Mucosa of descending colon (tissue), 3 donors: ENCODE data around the gene PAPSS2. TPM values are rescaled to one million over a fixed set of nuclear protein-coding genes. Genes with fewer than 3 reads are reported as not detected.

ENCODE experiments used
- ATAC-seq: fragments of 200-7000 bp; cut with Tn5 transposase; one replicate; pipeline ENCODE4 v1.9.1; 2020; ENCODE audit warnings: mild to moderate bottlenecking, moderate library complexity
- DNase-seq, 3 donors: peaks; one replicate each; pipeline ENCODE4 v3.0.0-alpha.2; 2020
- H3K36me3 ChIP-seq: fragments of 200-600 bp; one replicate; pipeline ENCODE4 v1.8.0; 2021; ENCODE audit warnings: low read depth, mild to moderate bottlenecking
- H3K4me1 ChIP-seq: fragments of 200-600 bp; one replicate; pipeline ENCODE4 v1.8.0; 2021; ENCODE audit warnings: low read depth, mild to moderate bottlenecking
- H3K4me3 ChIP-seq: fragments of 200-600 bp; one replicate; pipeline ENCODE4 v1.8.0; 2021; ENCODE audit warnings: mild to moderate bottlenecking
- H3K9me3 ChIP-seq: fragments of 200-600 bp; one replicate; pipeline ENCODE4 v1.8.0; 2021; ENCODE audit warnings: mild to moderate bottlenecking
- intact Hi-C, 2 donors: fragments of 100-400 bp; cut with DNase I in 1 of 2; cut with micrococcal nuclease in 1 of 2; formaldehyde crosslinking; loops; one replicate each; pipeline versions ENCODE4 v1.11.0 to v1.11.1; 2022; cut with DNase I, micrococcal nuclease
- total RNA-seq, 3 donors: library from RNA; stranded (reverse); fragmentation: NEBNext Ultra II Directional in 2 of 3; extraction: Animal tissue kit (Norgen Biotek cat#: 25700) in 2 of 3; gene quantifications; one replicate each; pipeline versions ENCODE4 v1.2.1 to v1.2.4, GENCODE V29; 2021 to 2023
- TF ChIP-seq, protein P1 (sequence below): fragments of 200-600 bp; IDR thresholded peaks from one replicate; pipeline ENCODE4 v1.8.0; 2022; ENCODE audit warnings: antibody characterized with exemption, mild to moderate bottlenecking
- donor health status: DM: no; HTN: no; CAD: no; lungs with moderate emphysema.
- donor health status: DM: no; HTN: no; CAD: no.
- donor health status: DM: no; HTN: yes; CAD: no.

The PAPSS2 gene
- total RNA-seq, 3 donors from 2014 or later, result 123 to 399 (median 147) TPM

GRCh38 chr10:87705339-87705738 lies 45.7 kb downstream of the PAPSS2 start:
- DNase-seq (no peak), ATAC-seq (no peak)
- H3K4me1 ChIP-seq, result peaks cover 12% of the 10 kb centered on the region
- no peaks in the 10 kb centered on the region for H3K36me3 ChIP-seq
- TF ChIP-seq, protein P1, sequence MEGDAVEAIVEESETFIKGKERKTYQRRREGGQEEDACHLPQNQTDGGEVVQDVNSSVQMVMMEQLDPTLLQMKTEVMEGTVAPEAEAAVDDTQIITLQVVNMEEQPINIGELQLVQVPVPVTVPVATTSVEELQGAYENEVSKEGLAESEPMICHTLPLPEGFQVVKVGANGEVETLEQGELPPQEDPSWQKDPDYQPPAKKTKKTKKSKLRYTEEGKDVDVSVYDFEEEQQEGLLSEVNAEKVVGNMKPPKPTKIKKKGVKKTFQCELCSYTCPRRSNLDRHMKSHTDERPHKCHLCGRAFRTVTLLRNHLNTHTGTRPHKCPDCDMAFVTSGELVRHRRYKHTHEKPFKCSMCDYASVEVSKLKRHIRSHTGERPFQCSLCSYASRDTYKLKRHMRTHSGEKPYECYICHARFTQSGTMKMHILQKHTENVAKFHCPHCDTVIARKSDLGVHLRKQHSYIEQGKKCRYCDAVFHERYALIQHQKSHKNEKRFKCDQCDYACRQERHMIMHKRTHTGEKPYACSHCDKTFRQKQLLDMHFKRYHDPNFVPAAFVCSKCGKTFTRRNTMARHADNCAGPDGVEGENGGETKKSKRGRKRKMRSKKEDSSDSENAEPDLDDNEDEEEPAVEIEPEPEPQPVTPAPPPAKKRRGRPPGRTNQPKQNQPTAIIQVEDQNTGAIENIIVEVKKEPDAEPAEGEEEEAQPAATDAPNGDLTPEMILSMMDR, result no peak
- intact Hi-C loops, result no loop called here
- H3K4me3 ChIP-seq, result no peak overlapping the region
- H3K9me3 ChIP-seq, result no peaks in the 10 kb centered on the region

GRCh38 chr10:87706731-87707130 lies 47.1 kb downstream of the PAPSS2 start:
- H3K9me3 ChIP-seq, result no peaks in the 10 kb centered on the region
- TF ChIP-seq, protein P1, result no peak
- intact Hi-C loops, result no loop called here
- H3K4me1 ChIP-seq, result peaks cover 12% of the 10 kb centered on the region
- H3K36me3 ChIP-seq, result no peaks in the 10 kb centered on the region
- no peak for DNase-seq
- no peak for ATAC-seq
- no peak overlapping the region for H3K4me3 ChIP-seq

DNA sequence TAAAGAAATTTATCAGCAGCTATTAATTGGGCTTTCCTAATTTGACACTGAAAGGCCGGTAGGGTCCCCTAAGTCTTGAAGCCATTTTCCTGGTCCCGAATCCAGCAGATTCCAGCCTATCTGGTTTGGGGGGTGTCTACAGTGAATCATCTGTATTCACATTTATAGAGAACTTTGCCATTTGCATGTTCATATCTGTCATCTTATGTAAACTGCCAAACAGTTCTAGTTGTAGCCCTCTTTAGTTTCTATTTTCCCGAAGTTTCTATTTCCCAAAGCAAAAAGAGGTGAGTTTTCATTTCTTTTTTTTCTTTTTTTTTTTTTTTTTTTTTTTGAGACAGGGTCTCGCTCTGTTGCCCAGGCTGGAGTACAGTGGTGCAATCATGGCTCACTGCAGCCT lies 47.6 kb downstream of the PAPSS2 start:
- intact Hi-C loops, result no loop called here

GRCh38 chr10:87712913-87713616 lies 53.4 kb downstream of the PAPSS2 start:
- no peaks in the 10 kb centered on the region for H3K9me3 ChIP-seq
- ATAC-seq (no peak), DNase-seq (no peak)
- intact Hi-C loops, result no loop called here
- H3K4me1 ChIP-seq, result no peaks in the 10 kb centered on the region
- TF ChIP-seq, protein P1, result no peak
- no peaks in the 10 kb centered on the region for H3K36me3 ChIP-seq
- no peak overlapping the region for H3K4me3 ChIP-seq

More for the DNA sequence above, 47.6 kb downstream of the PAPSS2 start:
- Histone ChIP-seq H3K4me3 (no peak overlapping the region), H3K36me3 (no peaks in the 10 kb centered on the region), H3K9me3 (no peaks in the 10 kb centered on the region), H3K4me1 (peaks cover 7% of the 10 kb centered on the region)
- DNase-seq (no peak), ATAC-seq (no peak)
- TF ChIP-seq, protein P1, result no peak

GRCh38 chr10:87713707-87714106 lies 54.0 kb downstream of the PAPSS2 start:
- no peaks in the 10 kb centered on the region for H3K36me3 ChIP-seq
- no peak overlapping the region for H3K4me3 ChIP-seq
- no peaks in the 10 kb centered on the region for H3K9me3 ChIP-seq
- intact Hi-C loops, result no loop called here
- no peaks in the 10 kb centered on the region for H3K4me1 ChIP-seq
- TF ChIP-seq, protein P1, result no peak
- ATAC-seq, result no peak
- no peak for DNase-seq
